Parathyroid adenoma (tissue), 2 donors: ENCODE measurements around the gene SESTD1.
"Not testable (repeated sequence)": the region's sequence is repeated elsewhere in the genome, so short reads cannot be mapped to it uniquely, and the experiment has no call there.

Source experiments
- H2AFZ ChIP-seq: fragments of 300-600 bp; sonication (generic); one replicate; pipeline ENCODE4 v1.7.0; 2017; ENCODE audit warnings: antibody characterized with exemption, mild to moderate bottlenecking
- H3K27ac ChIP-seq: fragments of 300-600 bp; sonication (generic); one replicate; pipeline ENCODE4 v1.7.0; 2017
- H3K27me3 ChIP-seq: fragments of 300-600 bp; sonication (generic); one replicate; pipeline ENCODE4 v1.7.0; 2017; ENCODE audit warnings: low read length; ENCODE audit not compliant: control insufficient read depth, insufficient read depth
- H3K36me3 ChIP-seq: fragments of 300-600 bp; sonication (generic); one replicate; pipeline ENCODE4 v1.7.0; 2017; ENCODE audit warnings: low read length; ENCODE audit not compliant: control insufficient read depth, insufficient read depth
- H3K4me1 ChIP-seq: fragments of 300-600 bp; sonication (generic); one replicate; pipeline ENCODE4 v1.7.0; 2017; ENCODE audit warnings: control low read depth
- H3K4me2 ChIP-seq: fragments of 300-600 bp; sonication (generic); one replicate; pipeline ENCODE4 v1.7.0; 2017; ENCODE audit warnings: low read length
- H3K4me3 ChIP-seq: fragments of 300-600 bp; sonication (generic); one replicate; pipeline ENCODE4 v1.7.0; 2017; ENCODE audit warnings: low read depth, low read length
- H3K79me2 ChIP-seq: fragments of 300-600 bp; sonication (generic); one replicate; pipeline ENCODE4 v1.7.0; 2017; ENCODE audit warnings: control low read depth
- H3K9ac ChIP-seq: fragments of 300-600 bp; sonication (generic); one replicate; pipeline ENCODE4 v1.7.0; 2017; ENCODE audit warnings: mild to moderate bottlenecking
- H3K9me3 ChIP-seq: fragments of 300-600 bp; sonication (generic); one replicate; pipeline ENCODE4 v1.7.0; 2017; ENCODE audit warnings: low read length; ENCODE audit not compliant: control insufficient read depth
- CTCF ChIP-seq: fragments of 300-600 bp; sonication (generic); IDR thresholded peaks from one replicate; pipeline ENCODE4 v1.7.0; 2017; ENCODE audit warnings: antibody characterized with exemption, mild to moderate bottlenecking
- donor health status: primary hyperparathyroidism.

The SESTD1 gene

GRCh38 chr2:179069685-179070084 lies 194.9 kb downstream of the SESTD1 start:
- Histone ChIP-seq H3K27ac (no peak overlapping the region), H3K9me3 (no peaks in the 10 kb centered on the region), H3K36me3 (no peaks in the 10 kb centered on the region), H3K4me3 (no peak overlapping the region), H3K4me2 (no peak overlapping the region), H3K79me2 (no peaks in the 10 kb centered on the region), H3K27me3 (no peaks in the 10 kb centered on the region), H3K4me1 (no peaks in the 10 kb centered on the region), H2AFZ (no peak overlapping the region), H3K9ac (no peak overlapping the region)
- TF ChIP-seq CTCF, result no peak

GRCh38 chr2:179068991-179069643 lies 195.5 kb downstream of the SESTD1 start:
- Histone ChIP-seq H3K4me3 (no peak overlapping the region), H3K9ac (no peak overlapping the region), H3K27me3 (no peaks in the 10 kb centered on the region), H2AFZ (no peak overlapping the region), H3K9me3 (no peaks in the 10 kb centered on the region), H3K79me2 (no peaks in the 10 kb centered on the region), H3K4me1 (no peaks in the 10 kb centered on the region), H3K4me2 (no peak overlapping the region), H3K27ac (no peak overlapping the region), H3K36me3 (no peaks in the 10 kb centered on the region)
- TF ChIP-seq CTCF, result no peak

- Histone ChIP-seq H3K4me1 (no peaks in the 10 kb centered on the region), H2AFZ (no peak overlapping the region), H3K27ac (no peak overlapping the region), H3K4me2 (no peak overlapping the region), H3K9me3 (no peaks in the 10 kb centered on the region), H3K9ac (no peak overlapping the region), H3K4me3 (no peak overlapping the region), H3K79me2 (no peaks in the 10 kb centered on the region), H3K36me3 (no peaks in the 10 kb centered on the region), H3K27me3 (no peaks in the 10 kb centered on the region)
- TF ChIP-seq CTCF, result no peak
Observed at GRCh38 chr2:179059026-179059700, 205.5 kb downstream of the SESTD1 start.

GRCh38 chr2:179057737-179058136 lies 206.9 kb downstream of the SESTD1 start:
- no peaks in the 10 kb centered on the region for H3K9me3 ChIP-seq
- H3K27me3 ChIP-seq, result no peaks in the 10 kb centered on the region
- H2AFZ ChIP-seq, result no peak overlapping the region
- H3K27ac ChIP-seq, result no peak overlapping the region
- TF ChIP-seq CTCF, result no peak
- H3K36me3 ChIP-seq, result no peaks in the 10 kb centered on the region
- no peak overlapping the region for H3K4me3 ChIP-seq
- no peaks in the 10 kb centered on the region for H3K4me1 ChIP-seq
- H3K9ac ChIP-seq, result no peak overlapping the region
- no peak overlapping the region for H3K4me2 ChIP-seq
- no peaks in the 10 kb centered on the region for H3K79me2 ChIP-seq

GRCh38 chr2:179053568-179053967 lies 211.1 kb downstream of the SESTD1 start:
- not testable (repeated sequence) for H3K9ac ChIP-seq, H3K4me1 ChIP-seq, H3K27ac ChIP-seq, H2AFZ ChIP-seq, H3K36me3 ChIP-seq, H3K79me2 ChIP-seq, H3K27me3 ChIP-seq, H3K4me3 ChIP-seq, H3K4me2 ChIP-seq, H3K9me3 ChIP-seq
